ENCODE data around the gene DEUP1. TPM values are rescaled to one million over a fixed set of nuclear protein-coding genes. Genes with fewer than 3 reads are reported as not detected.
"Not testable (repeated sequence)": the region's sequence is repeated elsewhere in the genome, so short reads cannot be mapped to it uniquely, and the experiment has no call there.

Gene DEUP1
- total and polyA plus RNA-seq, 2 donors (not counting 1 experiment from before 2014, with no cell fraction given) = not detected

DNA sequence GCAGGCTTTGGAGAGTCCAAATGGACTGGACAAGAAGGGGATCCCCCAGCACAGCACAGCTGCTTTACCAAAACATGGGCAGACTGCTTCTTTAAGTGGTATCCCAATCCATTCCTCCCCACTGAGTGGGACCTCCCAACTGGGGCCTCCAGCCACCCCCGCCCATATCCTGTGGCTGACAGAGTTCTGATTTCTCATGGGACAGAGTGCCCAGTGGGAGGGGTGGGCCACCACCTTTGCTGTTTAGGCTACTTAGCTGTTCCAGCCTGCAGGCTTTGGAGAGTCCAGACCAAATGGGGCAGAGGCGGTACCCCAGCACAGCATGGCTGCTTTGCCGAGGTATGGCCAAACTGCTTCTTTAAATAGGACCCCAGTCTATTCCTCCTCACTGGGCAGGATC, 26.9 kb upstream of the DEUP1 start:
- Histone ChIP-seq H4K20me1 (ENCODE audit: control insufficient read depth, extremely low read depth, insufficient read depth, low read length) (no peaks in the 10 kb centered on the region), H3K27ac (ENCODE audit: insufficient read depth, low read length) (no peak overlapping the region), H3K79me2 (ENCODE audit: control insufficient read depth, insufficient read depth, low read length) (no peaks in the 10 kb centered on the region), H2AFZ (ENCODE audit: low read length) (no peak overlapping the region), H3K9me3 (ENCODE audit: control insufficient read depth, insufficient read depth, low read depth, low read length) (no peaks in the 10 kb centered on the region), H3K27me3 (ENCODE audit: control insufficient read depth, insufficient read depth, low read length) (no peaks in the 10 kb centered on the region), H3K9ac (ENCODE audit: insufficient read depth, low read length) (no peak overlapping the region), H3K4me2 (ENCODE audit: extremely low read depth, insufficient read depth, low read length) (no peak overlapping the region), H3K4me3 (replicated peaks in 1 of 4; ENCODE audit: control extremely low read depth in 1 of 4, insufficient read depth in 1 of 4, low read depth in 3 of 4, low read length in 4 of 4) (no peak overlapping the region), H3K36me3 (ENCODE audit: control insufficient read depth, insufficient read depth, low read length) (no peaks in the 10 kb centered on the region), H3K4me1 (ENCODE audit: control insufficient read depth, extremely low read depth, insufficient read depth, low read length) (no peaks in the 10 kb centered on the region)
- no peak for DNase-seq (ENCODE audit: low read depth in 2 of 2)
- TF ChIP-seq, protein P1, sequence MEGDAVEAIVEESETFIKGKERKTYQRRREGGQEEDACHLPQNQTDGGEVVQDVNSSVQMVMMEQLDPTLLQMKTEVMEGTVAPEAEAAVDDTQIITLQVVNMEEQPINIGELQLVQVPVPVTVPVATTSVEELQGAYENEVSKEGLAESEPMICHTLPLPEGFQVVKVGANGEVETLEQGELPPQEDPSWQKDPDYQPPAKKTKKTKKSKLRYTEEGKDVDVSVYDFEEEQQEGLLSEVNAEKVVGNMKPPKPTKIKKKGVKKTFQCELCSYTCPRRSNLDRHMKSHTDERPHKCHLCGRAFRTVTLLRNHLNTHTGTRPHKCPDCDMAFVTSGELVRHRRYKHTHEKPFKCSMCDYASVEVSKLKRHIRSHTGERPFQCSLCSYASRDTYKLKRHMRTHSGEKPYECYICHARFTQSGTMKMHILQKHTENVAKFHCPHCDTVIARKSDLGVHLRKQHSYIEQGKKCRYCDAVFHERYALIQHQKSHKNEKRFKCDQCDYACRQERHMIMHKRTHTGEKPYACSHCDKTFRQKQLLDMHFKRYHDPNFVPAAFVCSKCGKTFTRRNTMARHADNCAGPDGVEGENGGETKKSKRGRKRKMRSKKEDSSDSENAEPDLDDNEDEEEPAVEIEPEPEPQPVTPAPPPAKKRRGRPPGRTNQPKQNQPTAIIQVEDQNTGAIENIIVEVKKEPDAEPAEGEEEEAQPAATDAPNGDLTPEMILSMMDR (conservative IDR thresholded peaks at IDR 0.05 in 1 of 2, IDR thresholded peaks at IDR 0.05 in 1 of 2; ENCODE audit: low read depth in 1 of 2, low read length in 2 of 2) = no peak
- TF ChIP-seq EZH2 (IDR thresholded peaks at IDR 0.05; ENCODE audit: low read length, missing control alignments) = no peak

- not testable (repeated sequence) for H3K27ac ChIP-seq (ENCODE audit: insufficient read depth, low read length); H3K27me3 ChIP-seq (ENCODE audit: control insufficient read depth, insufficient read depth, low read length); H3K4me3 ChIP-seq (replicated peaks in 1 of 4; ENCODE audit: control extremely low read depth in 1 of 4, insufficient read depth in 1 of 4, low read depth in 3 of 4, low read length in 4 of 4); H2AFZ ChIP-seq (ENCODE audit: low read length); H3K36me3 ChIP-seq (ENCODE audit: control insufficient read depth, insufficient read depth, low read length); H3K4me2 ChIP-seq (ENCODE audit: extremely low read depth, insufficient read depth, low read length); H3K79me2 ChIP-seq (ENCODE audit: control insufficient read depth, insufficient read depth, low read length); H3K9me3 ChIP-seq (ENCODE audit: control insufficient read depth, insufficient read depth, low read depth, low read length); H4K20me1 ChIP-seq (ENCODE audit: control insufficient read depth, extremely low read depth, insufficient read depth, low read length); H3K4me1 ChIP-seq (ENCODE audit: control insufficient read depth, extremely low read depth, insufficient read depth, low read length); H3K9ac ChIP-seq (ENCODE audit: insufficient read depth, low read length); DNase-seq (ENCODE audit: low read depth in 2 of 2)
These were observed 16.1 kb upstream of the DEUP1 start for GRCh38 chr11:93314399-93314798.

DNA sequence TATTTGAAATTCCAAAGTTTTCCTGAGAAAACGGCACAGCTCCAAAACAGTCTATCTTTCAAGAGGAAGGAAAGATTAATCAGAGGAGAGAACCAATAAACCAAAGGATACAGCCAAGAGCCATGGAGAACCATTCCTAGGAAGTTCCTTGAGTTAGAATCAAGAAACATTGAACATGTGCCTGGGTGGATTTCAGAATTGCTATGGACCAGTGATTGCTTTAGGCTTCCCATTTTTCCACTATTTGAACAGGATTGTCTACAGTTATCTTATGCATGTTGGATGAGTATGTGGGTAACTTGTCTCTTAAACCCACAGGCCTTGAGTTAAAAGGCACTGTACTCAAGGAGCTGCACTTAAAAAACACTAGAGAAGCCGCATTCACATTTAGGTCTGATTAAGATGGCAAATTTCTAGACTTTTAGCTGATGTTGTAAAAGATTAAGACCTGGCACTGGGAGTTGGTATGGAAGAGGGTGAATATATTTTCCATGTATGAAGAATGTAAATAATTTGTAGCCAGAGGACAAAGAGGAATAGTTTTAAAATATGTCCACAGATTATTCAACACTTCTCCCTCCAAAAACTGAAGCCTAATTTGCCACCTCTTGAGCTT, 11.2 kb upstream of the DEUP1 start:
- Histone ChIP-seq H4K20me1 (ENCODE audit: control insufficient read depth, extremely low read depth, insufficient read depth, low read length) (no peaks in the 10 kb centered on the region), H3K27ac (ENCODE audit: insufficient read depth, low read length) (no peak overlapping the region), H3K79me2 (ENCODE audit: control insufficient read depth, insufficient read depth, low read length) (no peaks in the 10 kb centered on the region), H3K36me3 (ENCODE audit: control insufficient read depth, insufficient read depth, low read length) (no peaks in the 10 kb centered on the region), H2AFZ (ENCODE audit: low read length) (no peak overlapping the region), H3K4me3 (replicated peaks in 1 of 4; ENCODE audit: control extremely low read depth in 1 of 4, insufficient read depth in 1 of 4, low read depth in 3 of 4, low read length in 4 of 4) (no peak overlapping the region), H3K27me3 (ENCODE audit: control insufficient read depth, insufficient read depth, low read length) (no peaks in the 10 kb centered on the region), H3K4me2 (ENCODE audit: extremely low read depth, insufficient read depth, low read length) (no peak overlapping the region), H3K4me1 (ENCODE audit: control insufficient read depth, extremely low read depth, insufficient read depth, low read length) (no peaks in the 10 kb centered on the region), H3K9me3 (ENCODE audit: control insufficient read depth, insufficient read depth, low read depth, low read length) (no peaks in the 10 kb centered on the region), H3K9ac (ENCODE audit: insufficient read depth, low read length) (no peak overlapping the region)
- no peak for TF ChIP-seq EZH2 (IDR thresholded peaks at IDR 0.05; ENCODE audit: low read length, missing control alignments)
- TF ChIP-seq, protein P1 (conservative IDR thresholded peaks at IDR 0.05 in 1 of 2, IDR thresholded peaks at IDR 0.05 in 1 of 2; ENCODE audit: low read depth in 1 of 2, low read length in 2 of 2) = no peak
- no peak for DNase-seq (ENCODE audit: low read depth in 2 of 2)
